PC-3 (cell line): ENCODE data around the gene CSPG4.

ENCODE experiments used
- EZH2 ChIP-seq: fragments of 300-600 bp; sonication (generic); IDR thresholded peaks from one replicate; pipeline ENCODE4 v1.6.1; 2017; ENCODE audit warnings: antibody characterized with exemption, mild to moderate bottlenecking, low read length; ENCODE audit not compliant: unreplicated experiment
- TF ChIP-seq, protein P1 (sequence below): fragments of 300-600 bp; sonication (generic); conservative IDR thresholded peaks from 2 replicates; pipeline ENCODE4 v1.5.1; 2017; ENCODE audit warnings: antibody characterized with exemption, low read depth, mild to moderate bottlenecking, low read length

- no peak for TF ChIP-seq EZH2
- TF ChIP-seq, protein P1, sequence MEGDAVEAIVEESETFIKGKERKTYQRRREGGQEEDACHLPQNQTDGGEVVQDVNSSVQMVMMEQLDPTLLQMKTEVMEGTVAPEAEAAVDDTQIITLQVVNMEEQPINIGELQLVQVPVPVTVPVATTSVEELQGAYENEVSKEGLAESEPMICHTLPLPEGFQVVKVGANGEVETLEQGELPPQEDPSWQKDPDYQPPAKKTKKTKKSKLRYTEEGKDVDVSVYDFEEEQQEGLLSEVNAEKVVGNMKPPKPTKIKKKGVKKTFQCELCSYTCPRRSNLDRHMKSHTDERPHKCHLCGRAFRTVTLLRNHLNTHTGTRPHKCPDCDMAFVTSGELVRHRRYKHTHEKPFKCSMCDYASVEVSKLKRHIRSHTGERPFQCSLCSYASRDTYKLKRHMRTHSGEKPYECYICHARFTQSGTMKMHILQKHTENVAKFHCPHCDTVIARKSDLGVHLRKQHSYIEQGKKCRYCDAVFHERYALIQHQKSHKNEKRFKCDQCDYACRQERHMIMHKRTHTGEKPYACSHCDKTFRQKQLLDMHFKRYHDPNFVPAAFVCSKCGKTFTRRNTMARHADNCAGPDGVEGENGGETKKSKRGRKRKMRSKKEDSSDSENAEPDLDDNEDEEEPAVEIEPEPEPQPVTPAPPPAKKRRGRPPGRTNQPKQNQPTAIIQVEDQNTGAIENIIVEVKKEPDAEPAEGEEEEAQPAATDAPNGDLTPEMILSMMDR: no peak
Observed at GRCh38 chr15:75721923-75722870, 9.5 kb upstream of the CSPG4 start.
